Measurements from ENCODE around the gene FRRS1L.

DNA sequence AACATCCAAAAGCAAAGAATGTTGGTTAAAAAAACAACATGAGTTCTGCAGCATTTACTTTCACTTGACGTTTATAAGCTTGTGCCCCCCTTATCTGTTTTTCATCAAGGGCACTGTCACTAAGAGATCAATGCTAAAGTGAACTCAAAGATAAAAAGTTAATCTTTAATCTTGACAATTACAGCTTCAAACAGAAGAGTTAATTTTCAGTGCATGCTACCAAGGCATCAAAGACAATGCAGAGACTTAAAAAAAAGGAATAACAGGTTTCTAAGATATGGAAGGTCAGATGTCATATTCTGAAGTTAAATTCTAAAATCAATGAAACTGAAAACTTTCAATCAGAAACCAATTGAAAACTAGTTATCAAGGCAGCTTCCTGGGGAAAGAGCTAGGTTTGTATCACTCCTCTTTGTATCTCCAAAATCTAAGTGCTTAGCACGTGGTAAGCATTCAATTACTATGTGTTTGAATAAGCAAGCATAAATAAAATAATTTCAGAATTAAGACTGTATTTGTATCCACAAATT, 84.9 kb downstream of the FRRS1L start:
- TF ChIP-seq, protein P1, sequence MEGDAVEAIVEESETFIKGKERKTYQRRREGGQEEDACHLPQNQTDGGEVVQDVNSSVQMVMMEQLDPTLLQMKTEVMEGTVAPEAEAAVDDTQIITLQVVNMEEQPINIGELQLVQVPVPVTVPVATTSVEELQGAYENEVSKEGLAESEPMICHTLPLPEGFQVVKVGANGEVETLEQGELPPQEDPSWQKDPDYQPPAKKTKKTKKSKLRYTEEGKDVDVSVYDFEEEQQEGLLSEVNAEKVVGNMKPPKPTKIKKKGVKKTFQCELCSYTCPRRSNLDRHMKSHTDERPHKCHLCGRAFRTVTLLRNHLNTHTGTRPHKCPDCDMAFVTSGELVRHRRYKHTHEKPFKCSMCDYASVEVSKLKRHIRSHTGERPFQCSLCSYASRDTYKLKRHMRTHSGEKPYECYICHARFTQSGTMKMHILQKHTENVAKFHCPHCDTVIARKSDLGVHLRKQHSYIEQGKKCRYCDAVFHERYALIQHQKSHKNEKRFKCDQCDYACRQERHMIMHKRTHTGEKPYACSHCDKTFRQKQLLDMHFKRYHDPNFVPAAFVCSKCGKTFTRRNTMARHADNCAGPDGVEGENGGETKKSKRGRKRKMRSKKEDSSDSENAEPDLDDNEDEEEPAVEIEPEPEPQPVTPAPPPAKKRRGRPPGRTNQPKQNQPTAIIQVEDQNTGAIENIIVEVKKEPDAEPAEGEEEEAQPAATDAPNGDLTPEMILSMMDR (IDR thresholded peaks at IDR 0.05): no peak
- no peak for TF ChIP-seq POLR2A (IDR thresholded peaks at IDR 0.05)

All from lower leg skin (tissue), 3 donors.